SK-N-SH treated with all-trans-retinoic acid at 6 μM for 48 hours (cell line): Measurements from ENCODE around the gene FAAP100.

Experiments
- ATAC-seq: fragments of 200-7000 bp; cut with Tn5 transposase; 3 replicates; pipeline ENCODE4 v1.9.1; 2020; ENCODE audit warnings: mild to moderate bottlenecking, moderate library complexity
- ARNTL ChIP-seq: fragments of 450-650 bp; formaldehyde crosslinking; IDR thresholded peaks from 2 replicates; pipeline ENCODE4 v1.5.0; 2020; ENCODE audit warnings: low read depth, mild to moderate bottlenecking, moderate library complexity, borderline replicate concordance
- BACH2 ChIP-seq: fragments of 250-450 bp; sonication (Bioruptor Pico); IDR thresholded peaks from 2 replicates; pipeline ENCODE4 v1.9.0; 2021; ENCODE audit warnings: mild to moderate bottlenecking, borderline replicate concordance
- CSDC2 ChIP-seq: fragments of 250-450 bp; sonication (Bioruptor Pico); IDR thresholded peaks from 2 replicates; pipeline ENCODE4 v1.5.0; 2020; ENCODE audit warnings: mild to moderate bottlenecking, moderate library complexity
- ESRRG ChIP-seq: fragments of 250-450 bp; sonication (Bioruptor Pico); IDR thresholded peaks from 2 replicates; pipeline ENCODE4 v1.6.1; 2021; ENCODE audit warnings: mild to moderate bottlenecking
- GLIS3 ChIP-seq: fragments of 250-450 bp; sonication (Bioruptor Pico); IDR thresholded peaks from 2 replicates; pipeline ENCODE4 v1.5.0; 2020; ENCODE audit warnings: mild to moderate bottlenecking, moderate library complexity
- ISL1 ChIP-seq: fragments of 250-450 bp; sonication (Bioruptor Pico); IDR thresholded peaks from 2 replicates; pipeline ENCODE4 v2.1.2; 2022; ENCODE audit warnings: mild to moderate bottlenecking, moderate library complexity
- OSR1 ChIP-seq: fragments of 250-450 bp; sonication (Bioruptor Pico); IDR thresholded peaks from 2 replicates; pipeline ENCODE4 v1.8.0; 2022; ENCODE audit warnings: moderate library complexity, mild to moderate bottlenecking, inconsistent platforms
- PPARA ChIP-seq: fragments of 250-450 bp; sonication (Bioruptor Pico); IDR thresholded peaks from 2 replicates; pipeline ENCODE4 v1.5.0; 2020; ENCODE audit warnings: mild to moderate bottlenecking, borderline replicate concordance
- RARB ChIP-seq: fragments of 250-450 bp; sonication (Bioruptor Pico); IDR thresholded peaks from 2 replicates; pipeline ENCODE4 v1.8.0; 2021; ENCODE audit warnings: mild to moderate bottlenecking, moderate library complexity
- SNAI2 ChIP-seq: fragments of 250-450 bp; sonication (Bioruptor Pico); IDR thresholded peaks from 2 replicates; pipeline ENCODE4 v1.5.0; 2020; ENCODE audit warnings: mild to moderate bottlenecking, moderate library complexity
- TCF4 ChIP-seq: fragments of 250-450 bp; sonication (Bioruptor Pico); IDR thresholded peaks from 2 replicates; pipeline ENCODE4 v1.8.0; 2021; ENCODE audit warnings: mild to moderate bottlenecking, moderate library complexity, borderline replicate concordance
- TOX ChIP-seq: fragments of 250-450 bp; sonication (Bioruptor Pico); IDR thresholded peaks from 2 replicates; pipeline ENCODE4 v1.8.0; 2021; ENCODE audit warnings: mild to moderate bottlenecking, moderate library complexity, borderline replicate concordance
- ZC3H10 ChIP-seq: fragments of 250-450 bp; sonication (Bioruptor Pico); IDR thresholded peaks from 2 replicates; pipeline ENCODE4 v1.5.1; 2021; ENCODE audit warnings: mild to moderate bottlenecking, moderate library complexity
- ZFP30 ChIP-seq: fragments of 450-650 bp; formaldehyde crosslinking; IDR thresholded peaks from 2 replicates; pipeline ENCODE4 v1.5.0; 2022; ENCODE audit warnings: mild to moderate bottlenecking, moderate library complexity
- ZNF565 ChIP-seq: fragments of 450-650 bp; formaldehyde crosslinking; conservative IDR thresholded peaks from 2 replicates; pipeline ENCODE4 v1.5.0; 2020; ENCODE audit warnings: low read depth, mild to moderate bottlenecking, moderate library complexity
- ZNF70 ChIP-seq: fragments of 450-650 bp; formaldehyde crosslinking; IDR thresholded peaks from 2 replicates; pipeline ENCODE4 v1.5.0; 2020; ENCODE audit warnings: mild to moderate bottlenecking, moderate library complexity
- ZNF8 ChIP-seq: fragments of 450-650 bp; formaldehyde crosslinking; IDR thresholded peaks from 2 replicates; pipeline ENCODE4 v1.5.0; 2020; ENCODE audit warnings: mild to moderate bottlenecking, moderate library complexity
- TF ChIP-seq, protein P1 (sequence below): fragments of 250-450 bp; sonication (Bioruptor Pico); IDR thresholded peaks from 2 replicates; pipeline ENCODE4 v1.8.0; 2021; ENCODE audit warnings: low read depth, mild to moderate bottlenecking, moderate library complexity, borderline replicate concordance
- TF ChIP-seq, protein P2 (sequence below): fragments of 250-450 bp; sonication (Bioruptor Pico); IDR thresholded peaks from 2 replicates; pipeline ENCODE4 v1.5.1; 2020; ENCODE audit warnings: low read depth, mild to moderate bottlenecking, moderate library complexity
- TF ChIP-seq, protein P3 (sequence below): fragments of 250-450 bp; sonication (Bioruptor Pico); IDR thresholded peaks from 2 replicates; pipeline ENCODE4 v1.8.0; 2020; ENCODE audit warnings: mild to moderate bottlenecking, moderate library complexity, borderline replicate concordance
- TF ChIP-seq, protein P4 (sequence below): fragments of 250-450 bp; sonication (Bioruptor Pico); IDR thresholded peaks from 2 replicates; pipeline ENCODE4 v1.5.1; 2021; ENCODE audit warnings: mild to moderate bottlenecking, moderate library complexity
- TF ChIP-seq, protein P5 (sequence below): fragments of 250-450 bp; sonication (Bioruptor Pico); IDR thresholded peaks from 2 replicates; pipeline ENCODE4 v1.5.0; 2020; ENCODE audit warnings: mild to moderate bottlenecking, moderate library complexity

The FAAP100 gene

DNA sequence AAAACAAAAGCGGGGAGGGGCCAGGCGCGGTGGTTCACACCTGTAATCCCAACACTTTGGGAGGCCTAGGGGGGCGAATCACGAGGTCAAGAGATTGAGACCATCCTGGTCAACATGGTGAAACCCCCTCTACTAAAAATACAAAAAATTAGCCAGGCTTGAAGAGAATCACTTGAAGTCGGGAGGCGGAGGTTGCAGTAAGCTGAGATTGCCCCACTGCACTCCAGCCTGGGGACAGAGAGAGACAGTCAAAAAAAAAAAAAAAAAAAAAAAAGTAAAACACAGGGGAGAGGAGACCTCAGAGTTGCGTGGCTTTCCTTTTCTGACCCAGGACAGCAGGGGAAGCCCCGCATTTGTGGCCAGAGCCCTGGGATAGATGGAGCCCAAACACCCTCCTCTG is 59.4 kb downstream of the FAAP100 start:
- ATAC-seq: no peak
- TF ChIP-seq, protein P1, sequence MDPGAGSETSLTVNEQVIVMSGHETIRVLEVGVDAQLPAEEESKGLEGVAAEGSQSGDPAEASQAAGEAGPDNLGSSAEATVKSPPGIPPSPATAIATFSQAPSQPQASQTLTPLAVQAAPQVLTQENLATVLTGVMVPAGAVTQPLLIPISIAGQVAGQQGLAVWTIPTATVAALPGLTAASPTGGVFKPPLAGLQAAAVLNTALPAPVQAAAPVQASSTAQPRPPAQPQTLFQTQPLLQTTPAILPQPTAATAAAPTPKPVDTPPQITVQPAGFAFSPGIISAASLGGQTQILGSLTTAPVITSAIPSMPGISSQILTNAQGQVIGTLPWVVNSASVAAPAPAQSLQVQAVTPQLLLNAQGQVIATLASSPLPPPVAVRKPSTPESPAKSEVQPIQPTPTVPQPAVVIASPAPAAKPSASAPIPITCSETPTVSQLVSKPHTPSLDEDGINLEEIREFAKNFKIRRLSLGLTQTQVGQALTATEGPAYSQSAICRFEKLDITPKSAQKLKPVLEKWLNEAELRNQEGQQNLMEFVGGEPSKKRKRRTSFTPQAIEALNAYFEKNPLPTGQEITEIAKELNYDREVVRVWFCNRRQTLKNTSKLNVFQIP (CRISPR knock-in tag): no peak
- no peak for TF ChIP-seq BACH2 (CRISPR knock-in tag)
- no peak for TF ChIP-seq GLIS3 (CRISPR knock-in tag)
- no peak for TF ChIP-seq ZNF8 (CRISPR knock-in tag)
- no peak for TF ChIP-seq ESRRG (CRISPR knock-in tag)
- no peak for TF ChIP-seq PPARA
- no peak for TF ChIP-seq ARNTL
- no peak for TF ChIP-seq TCF4

DNA sequence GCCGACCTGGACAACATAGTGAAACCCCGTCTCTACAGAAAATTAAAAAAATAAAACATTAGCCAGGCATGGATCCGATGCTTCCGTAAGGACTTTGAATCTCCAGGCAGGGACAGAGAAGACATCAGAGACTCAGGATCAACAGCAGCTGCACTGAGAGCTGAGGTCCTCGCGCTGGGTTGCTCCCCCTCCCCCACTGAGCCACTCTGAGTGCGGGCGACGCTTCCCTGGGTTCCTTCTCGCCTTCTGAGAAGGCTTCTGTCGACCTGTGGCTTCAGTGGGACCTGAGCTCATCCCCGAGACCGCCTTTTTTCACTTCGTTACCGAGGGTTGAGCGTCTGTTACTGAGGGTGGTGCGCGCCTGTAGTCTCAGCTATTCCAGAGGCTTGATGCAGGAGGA is 60.0 kb downstream of the FAAP100 start:
- TF ChIP-seq ZNF8 (CRISPR knock-in tag) (no peak), ZNF565 (CRISPR knock-in tag) (no peak), CSDC2 (no peak), GLIS3 (CRISPR knock-in tag) (no peak), TCF4 (no peak), ZC3H10 (CRISPR knock-in tag) (no peak), ZFP30 (CRISPR knock-in tag) (no peak), TOX (no peak), BACH2 (CRISPR knock-in tag) (no peak), SNAI2 (no peak), PPARA (no peak), ZNF70 (CRISPR knock-in tag) (no peak), OSR1 (CRISPR knock-in tag) (no peak), RARB (CRISPR knock-in tag) (no peak)
- TF ChIP-seq, protein P2, sequence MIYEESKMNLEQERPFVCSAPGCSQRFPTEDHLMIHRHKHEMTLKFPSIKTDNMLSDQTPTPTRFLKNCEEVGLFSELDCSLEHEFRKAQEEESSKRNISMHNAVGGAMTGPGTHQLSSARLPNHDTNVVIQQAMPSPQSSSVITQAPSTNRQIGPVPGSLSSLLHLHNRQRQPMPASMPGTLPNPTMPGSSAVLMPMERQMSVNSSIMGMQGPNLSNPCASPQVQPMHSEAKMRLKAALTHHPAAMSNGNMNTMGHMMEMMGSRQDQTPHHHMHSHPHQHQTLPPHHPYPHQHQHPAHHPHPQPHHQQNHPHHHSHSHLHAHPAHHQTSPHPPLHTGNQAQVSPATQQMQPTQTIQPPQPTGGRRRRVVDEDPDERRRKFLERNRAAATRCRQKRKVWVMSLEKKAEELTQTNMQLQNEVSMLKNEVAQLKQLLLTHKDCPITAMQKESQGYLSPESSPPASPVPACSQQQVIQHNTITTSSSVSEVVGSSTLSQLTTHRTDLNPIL: no peak
- TF ChIP-seq, protein P3, sequence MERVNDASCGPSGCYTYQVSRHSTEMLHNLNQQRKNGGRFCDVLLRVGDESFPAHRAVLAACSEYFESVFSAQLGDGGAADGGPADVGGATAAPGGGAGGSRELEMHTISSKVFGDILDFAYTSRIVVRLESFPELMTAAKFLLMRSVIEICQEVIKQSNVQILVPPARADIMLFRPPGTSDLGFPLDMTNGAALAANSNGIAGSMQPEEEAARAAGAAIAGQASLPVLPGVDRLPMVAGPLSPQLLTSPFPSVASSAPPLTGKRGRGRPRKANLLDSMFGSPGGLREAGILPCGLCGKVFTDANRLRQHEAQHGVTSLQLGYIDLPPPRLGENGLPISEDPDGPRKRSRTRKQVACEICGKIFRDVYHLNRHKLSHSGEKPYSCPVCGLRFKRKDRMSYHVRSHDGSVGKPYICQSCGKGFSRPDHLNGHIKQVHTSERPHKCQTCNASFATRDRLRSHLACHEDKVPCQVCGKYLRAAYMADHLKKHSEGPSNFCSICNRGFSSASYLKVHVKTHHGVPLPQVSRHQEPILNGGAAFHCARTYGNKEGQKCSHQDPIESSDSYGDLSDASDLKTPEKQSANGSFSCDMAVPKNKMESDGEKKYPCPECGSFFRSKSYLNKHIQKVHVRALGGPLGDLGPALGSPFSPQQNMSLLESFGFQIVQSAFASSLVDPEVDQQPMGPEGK: no peak
- TF ChIP-seq, protein P4, sequence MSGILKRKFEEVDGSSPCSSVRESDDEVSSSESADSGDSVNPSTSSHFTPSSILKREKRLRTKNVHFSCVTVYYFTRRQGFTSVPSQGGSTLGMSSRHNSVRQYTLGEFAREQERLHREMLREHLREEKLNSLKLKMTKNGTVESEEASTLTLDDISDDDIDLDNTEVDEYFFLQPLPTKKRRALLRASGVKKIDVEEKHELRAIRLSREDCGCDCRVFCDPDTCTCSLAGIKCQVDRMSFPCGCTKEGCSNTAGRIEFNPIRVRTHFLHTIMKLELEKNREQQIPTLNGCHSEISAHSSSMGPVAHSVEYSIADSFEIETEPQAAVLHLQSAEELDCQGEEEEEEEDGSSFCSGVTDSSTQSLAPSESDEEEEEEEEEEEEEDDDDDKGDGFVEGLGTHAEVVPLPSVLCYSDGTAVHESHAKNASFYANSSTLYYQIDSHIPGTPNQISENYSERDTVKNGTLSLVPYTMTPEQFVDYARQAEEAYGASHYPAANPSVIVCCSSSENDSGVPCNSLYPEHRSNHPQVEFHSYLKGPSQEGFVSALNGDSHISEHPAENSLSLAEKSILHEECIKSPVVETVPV (CRISPR knock-in tag): no peak
- TF ChIP-seq, protein P5, sequence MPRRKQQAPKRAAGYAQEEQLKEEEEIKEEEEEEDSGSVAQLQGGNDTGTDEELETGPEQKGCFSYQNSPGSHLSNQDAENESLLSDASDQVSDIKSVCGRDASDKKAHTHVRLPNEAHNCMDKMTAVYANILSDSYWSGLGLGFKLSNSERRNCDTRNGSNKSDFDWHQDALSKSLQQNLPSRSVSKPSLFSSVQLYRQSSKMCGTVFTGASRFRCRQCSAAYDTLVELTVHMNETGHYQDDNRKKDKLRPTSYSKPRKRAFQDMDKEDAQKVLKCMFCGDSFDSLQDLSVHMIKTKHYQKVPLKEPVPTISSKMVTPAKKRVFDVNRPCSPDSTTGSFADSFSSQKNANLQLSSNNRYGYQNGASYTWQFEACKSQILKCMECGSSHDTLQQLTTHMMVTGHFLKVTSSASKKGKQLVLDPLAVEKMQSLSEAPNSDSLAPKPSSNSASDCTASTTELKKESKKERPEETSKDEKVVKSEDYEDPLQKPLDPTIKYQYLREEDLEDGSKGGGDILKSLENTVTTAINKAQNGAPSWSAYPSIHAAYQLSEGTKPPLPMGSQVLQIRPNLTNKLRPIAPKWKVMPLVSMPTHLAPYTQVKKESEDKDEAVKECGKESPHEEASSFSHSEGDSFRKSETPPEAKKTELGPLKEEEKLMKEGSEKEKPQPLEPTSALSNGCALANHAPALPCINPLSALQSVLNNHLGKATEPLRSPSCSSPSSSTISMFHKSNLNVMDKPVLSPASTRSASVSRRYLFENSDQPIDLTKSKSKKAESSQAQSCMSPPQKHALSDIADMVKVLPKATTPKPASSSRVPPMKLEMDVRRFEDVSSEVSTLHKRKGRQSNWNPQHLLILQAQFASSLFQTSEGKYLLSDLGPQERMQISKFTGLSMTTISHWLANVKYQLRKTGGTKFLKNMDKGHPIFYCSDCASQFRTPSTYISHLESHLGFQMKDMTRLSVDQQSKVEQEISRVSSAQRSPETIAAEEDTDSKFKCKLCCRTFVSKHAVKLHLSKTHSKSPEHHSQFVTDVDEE (CRISPR knock-in tag): no peak

DNA sequence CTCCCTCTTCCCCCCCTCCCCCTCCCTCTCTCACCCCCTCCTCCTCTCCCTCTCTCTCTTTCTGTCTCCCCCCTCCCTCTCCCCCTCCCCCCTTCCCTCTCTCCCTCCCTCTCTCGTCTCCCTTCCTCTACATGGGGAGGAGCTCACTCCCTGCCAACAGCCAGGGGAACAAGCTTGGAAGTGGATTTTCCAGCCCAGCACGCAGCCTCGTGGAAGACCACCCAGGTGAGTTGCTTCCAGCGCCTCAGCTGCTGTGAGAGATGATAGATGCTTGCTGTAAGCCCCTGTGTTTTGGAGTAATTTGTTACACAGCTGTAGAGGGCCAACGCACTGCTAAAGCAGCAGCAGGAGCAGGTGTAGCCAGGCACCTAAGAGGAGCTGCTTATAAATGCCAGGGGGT is 60.4 kb downstream of the FAAP100 start:
- TF ChIP-seq ARNTL (no peak), TCF4 (no peak), ZFP30 (CRISPR knock-in tag) (no peak), RARB (CRISPR knock-in tag) (no peak), ISL1 (CRISPR knock-in tag) (no peak), ZNF565 (CRISPR knock-in tag) (no peak), GLIS3 (CRISPR knock-in tag) (no peak)
- TF ChIP-seq, protein P3: no peak
- TF ChIP-seq, all 23 proteins: peak for 0
- ATAC-seq: no peak

More for the DNA sequence above, 60.0 kb downstream of the FAAP100 start:
- ATAC-seq: no peak
